ENCODE data around the gene CPTP.
A peak's percentile ranks its signal among the peaks of the same experiment; 100 is the strongest.

CPTP gene

DNA sequence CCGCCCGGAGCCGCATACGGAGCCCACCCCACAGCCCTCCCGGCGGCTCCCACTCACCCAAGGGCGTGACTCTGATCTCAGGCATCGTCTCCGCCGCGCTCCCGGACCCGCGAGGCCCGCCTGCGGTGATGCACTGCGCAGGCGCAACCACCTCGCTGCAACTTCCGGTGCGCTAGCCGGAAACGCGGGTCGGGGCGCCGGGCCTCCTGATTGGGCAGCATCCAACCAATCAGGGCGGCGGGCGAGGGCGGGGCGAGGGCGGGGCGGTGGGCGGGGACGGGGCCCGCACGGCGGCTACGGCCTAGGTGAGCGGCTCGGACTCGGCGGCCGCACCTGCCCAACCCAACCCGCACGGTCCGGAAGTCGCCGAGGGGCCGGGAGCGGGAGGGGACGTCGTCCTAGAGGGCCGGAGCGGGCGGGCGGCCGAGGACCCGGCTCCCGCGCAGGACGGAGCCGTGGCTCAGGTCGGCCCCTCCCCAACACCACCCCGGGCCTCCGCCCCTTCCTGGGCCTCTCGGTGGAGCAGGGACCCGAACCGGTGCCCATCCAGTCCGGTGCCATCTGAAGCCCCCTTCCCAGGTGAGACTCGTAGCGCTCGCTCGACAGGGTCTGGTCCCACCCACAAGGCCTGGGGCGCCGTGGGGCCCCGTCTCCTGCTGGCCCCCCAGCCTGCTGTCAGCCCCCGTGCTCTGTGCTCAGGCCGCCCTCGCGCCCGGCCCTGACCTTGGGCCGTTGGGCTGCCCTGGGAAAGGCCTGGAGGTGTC, at the start of gene CPTP, which contains the start of gene INTS11:
Gene CPTP (plus strand): TSS at position 279 of the 764 bp plus-strand sequence. CDS start 2,109 bp downstream, outside the sequence.
Gene INTS11 (minus strand): TSS at position 137 of the 764 bp plus-strand sequence. CDS start 52 bp downstream, at position 85.
- DNase-seq = peak; percentile 96 to 97

DNA sequence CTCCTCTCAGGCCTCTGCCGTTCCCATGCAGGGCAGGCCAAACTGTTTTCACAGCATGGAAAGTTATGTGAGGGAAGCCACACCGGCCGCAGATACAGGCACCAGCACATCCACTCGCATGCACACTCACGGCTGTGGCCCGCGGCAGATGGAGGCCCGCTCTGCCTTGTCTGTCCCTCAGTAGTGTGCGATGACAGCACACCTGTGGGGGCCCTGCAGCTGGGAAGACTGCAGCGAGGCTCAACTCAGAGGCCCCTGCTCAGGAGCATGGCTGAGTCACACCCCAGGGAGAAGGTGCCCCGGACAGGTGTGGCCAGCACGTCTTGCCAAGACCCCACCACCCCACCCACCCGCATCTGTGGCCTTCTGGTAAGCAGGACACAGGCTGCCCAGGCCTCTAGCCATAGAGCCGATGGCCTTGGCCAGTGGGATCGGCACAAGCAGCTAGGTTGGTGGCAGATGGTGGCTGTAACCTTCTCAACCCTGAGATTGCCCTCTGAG, 49.6 kb upstream of the CPTP start:
- no peak for DNase-seq

DNA sequence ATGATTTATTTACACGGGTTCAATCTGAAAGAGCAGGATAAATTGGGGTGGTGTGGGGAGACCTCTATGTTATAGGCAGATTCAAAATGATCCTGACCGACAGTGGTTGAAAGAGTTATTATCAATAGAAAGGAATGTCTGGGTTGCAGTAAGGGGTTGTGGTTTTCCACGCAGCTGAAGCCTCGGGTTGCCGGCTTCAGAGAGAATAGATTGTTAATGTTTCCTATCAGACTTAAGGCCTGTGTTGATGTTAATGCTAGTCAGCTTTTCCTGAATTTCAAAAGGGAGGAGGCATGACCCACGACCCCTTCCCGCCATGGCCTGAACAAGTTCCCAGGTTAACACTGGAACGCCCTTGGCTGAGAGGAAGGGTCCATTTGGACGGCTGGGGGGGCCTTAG, 48.8 kb upstream of the CPTP start:
- no peak for DNase-seq

DNA sequence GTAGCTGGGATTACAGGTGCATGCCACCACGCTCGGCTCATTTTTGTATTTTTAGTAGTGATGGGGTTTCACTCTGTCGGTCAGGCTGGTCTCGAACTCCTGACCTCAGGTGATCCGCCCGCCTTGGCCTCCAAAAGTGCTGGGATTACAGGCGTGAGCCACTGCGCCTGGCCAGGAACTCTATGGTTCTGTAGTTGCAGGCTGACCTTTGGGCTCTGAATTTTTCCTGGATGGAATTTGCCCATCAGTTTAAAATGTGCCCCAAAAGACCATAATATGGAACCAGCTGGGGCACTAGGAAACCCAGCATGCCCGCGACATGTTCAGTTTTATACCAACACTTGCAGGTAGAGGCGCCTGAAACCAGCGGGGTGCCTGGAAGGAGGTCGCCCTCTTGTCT, 46.0 kb upstream of the CPTP start:
- no peak for DNase-seq

GRCh38 chr1:1279028-1279427, 45.6 kb upstream of the CPTP start:
- no peak for DNase-seq

DNA sequence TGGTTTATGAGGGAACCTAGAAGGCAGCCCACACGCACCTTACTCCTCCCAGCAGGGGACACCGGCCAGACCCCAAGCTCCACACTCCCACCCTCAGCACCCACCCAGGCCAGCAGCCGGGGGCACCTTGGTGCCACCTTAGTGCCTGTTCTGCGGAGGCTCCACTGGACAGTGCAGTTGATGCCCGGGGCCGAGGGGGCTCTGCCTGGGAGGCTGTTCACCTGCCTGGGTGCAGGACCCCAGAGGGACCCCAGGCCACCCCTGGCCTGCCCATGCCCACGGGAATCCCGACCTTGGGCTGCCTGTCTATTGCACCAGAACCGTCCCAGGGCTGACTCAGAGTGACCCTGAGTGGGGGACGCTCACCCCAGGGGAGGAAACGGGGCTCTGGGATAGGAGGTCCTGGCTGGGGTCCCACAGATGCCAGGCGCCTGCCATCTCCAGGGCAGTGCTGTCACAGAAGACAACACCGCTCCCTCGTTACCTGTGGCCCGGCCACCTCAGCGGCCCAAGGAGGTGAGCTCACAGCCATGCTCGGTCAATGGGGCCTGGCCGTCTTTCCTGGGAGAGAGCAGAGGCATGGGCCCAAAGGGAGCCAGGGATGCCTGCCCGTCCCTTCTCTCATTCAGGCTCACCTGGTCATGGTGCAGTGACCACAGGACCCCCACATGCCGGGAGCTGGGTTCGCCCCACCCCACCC, 43.7 kb upstream of the CPTP start:
- DNase-seq = no peak

DNA sequence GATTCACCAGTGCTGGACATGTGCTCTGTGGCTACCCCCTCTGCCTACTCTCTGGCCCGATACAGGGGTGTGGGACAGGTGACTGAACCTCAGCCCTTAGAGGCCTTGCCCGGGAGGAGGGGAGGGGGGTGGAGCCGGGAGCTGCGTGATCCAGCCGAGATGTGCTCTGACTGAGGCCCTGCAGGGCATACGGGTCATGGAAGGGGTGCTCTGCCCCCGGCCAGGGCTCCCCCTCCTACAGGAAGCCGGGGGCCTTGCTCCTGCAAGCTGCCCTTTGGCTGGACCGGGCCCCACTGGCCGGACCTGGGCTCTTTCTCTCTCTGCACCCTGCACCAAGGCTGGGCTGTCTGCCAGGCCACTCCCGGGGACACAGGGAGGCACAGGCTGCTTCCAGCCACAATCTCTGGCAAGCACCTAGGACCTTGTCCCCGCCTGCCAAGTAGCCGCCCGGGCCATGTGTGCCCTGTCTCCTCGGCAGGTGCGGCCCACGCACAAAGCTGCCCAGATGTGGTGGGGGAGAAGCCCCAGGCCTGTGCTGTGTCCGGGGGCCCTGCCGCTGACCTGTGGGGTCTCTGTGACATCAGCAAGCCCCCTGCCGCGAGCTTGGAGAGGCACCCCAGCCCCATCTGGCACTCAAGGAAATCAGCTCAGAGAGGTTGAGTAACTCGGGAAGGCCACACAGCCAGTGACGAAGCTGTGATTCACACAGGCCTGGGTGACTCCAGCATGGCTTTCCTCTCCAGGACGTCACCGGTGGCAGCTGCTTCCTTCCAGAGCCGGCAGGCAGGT, 42.9 kb upstream of the CPTP start:
- no peak for DNase-seq

DNA sequence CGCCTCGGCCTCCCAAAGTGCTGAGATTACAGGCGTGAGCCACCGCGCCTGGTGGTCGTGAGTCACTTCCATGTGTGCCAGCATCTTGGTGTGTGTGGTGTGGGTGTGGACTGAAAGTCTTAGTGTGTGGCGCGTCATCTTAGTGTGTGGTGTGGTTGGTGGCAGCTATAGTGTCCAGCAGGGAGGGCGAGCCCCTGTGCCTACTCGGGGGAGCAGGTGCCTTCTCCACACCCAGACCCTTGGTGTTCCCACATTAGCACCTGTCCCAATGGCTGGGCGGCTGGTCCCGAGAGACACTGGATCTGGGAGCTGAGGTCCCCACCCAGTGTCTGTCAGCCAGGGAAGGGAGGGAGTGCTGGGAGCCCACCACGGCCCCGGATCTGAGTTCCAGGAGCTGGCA, 41.6 kb upstream of the CPTP start:
- no peak for DNase-seq

DNA sequence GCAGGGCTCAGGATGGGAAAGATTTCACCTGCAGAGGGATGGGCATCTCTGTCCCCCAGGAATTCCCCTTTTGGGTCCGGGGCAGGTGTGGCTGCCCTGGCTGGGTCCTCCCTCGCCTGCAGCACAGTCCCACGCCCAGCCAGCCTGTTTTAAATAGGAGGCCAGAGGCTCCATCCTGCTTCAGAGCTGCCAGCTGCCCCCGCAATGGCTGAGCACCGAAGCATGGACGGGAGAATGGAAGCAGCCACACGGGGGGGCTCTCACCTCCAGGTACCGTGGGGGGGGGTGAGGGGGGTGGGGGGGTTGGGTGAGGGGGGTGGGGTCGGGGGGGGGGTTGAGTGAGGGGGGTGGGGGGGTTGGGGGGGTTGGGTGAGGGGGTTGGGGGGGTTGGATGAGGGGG, 40.8 kb upstream of the CPTP start:
- DNase-seq = no peak

DNA sequence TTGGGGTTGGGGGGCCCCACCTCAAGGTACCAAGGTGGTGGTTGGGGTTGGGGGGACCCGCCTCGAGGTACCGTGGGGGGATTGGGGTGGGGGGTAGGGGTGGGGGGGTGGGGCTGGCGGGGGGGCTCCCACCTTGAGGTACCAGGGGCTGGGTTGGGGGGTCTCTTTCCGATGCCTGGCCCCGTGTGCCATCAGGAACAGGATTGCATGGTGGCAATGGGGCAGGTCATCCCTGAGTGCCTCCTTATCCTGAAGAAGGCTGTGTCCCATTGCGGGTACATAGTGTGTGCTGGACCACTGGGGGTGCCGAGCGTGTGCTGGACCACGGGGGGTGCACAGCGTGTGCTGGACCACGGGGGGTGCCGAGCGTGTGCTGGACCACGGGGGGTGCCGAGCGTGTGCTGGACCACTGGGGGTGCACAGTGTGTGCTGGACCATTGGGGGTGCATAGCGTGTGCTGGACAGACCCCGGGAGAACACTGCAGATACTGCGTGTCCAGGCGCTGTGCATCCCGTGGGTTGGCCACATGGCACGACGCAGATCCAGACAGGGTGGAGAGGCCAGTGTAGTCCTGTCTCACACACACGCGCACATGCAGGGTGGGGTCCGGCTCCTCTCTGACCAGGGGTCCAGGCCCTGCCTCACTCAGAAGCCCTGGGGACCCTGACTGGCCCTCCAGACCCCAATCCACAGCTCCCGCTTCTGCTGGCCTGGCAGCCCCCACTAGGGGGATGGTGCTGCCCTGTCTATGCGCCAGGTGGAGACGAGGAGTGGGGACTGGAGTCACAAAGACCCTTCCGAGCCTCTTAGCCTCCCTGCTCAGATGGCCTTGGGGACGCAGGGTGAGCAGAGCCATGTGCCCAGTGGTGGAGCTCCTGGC, 40.1 kb upstream of the CPTP start:
- no peak for DNase-seq

- no peak for DNase-seq
Measured at GRCh38 chr1:1285102-1285571, 39.5 kb upstream of the CPTP start.

DNA sequence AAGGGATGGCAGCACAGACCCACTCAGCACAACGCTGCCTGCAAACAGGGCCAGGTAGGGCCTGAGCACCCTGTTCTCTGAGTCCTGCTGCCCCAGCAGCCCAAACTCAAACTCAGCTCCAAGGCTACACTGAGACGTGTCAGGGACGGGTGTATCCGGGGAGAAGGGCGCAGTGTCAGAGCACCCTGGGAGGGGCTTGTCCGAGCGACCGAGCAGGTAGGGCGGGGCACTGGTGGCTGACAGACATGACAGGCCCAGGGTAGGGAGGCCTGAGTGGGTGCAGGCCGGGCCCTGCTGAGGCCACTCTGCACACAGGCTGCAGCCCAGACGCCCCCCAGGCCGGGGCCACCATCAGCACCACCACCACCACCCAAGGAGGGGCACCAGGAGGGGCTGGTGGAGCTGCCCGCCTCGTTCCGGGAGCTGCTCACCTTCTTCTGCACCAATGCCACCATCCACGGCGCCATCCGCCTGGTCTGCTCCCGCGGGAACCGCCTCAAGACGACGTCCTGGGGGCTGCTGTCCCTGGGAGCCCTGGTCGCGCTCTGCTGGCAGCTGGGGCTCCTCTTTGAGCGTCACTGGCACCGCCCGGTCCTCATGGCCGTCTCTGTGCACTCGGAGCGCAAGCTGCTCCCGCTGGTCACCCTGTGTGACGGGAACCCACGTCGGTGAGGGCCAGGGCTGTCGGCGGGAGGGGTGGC, 38.8 kb upstream of the CPTP start:
- no peak for DNase-seq

GRCh38 chr1:1286313-1287261, 38.0 kb upstream of the CPTP start:
- DNase-seq = no peak

GRCh38 chr1:1287288-1288110, 37.1 kb upstream of the CPTP start:
- DNase-seq = no peak

GRCh38 chr1:1290238-1290731, 34.3 kb upstream of the CPTP start:
- peak; percentile 56 to 72 for DNase-seq

DNA sequence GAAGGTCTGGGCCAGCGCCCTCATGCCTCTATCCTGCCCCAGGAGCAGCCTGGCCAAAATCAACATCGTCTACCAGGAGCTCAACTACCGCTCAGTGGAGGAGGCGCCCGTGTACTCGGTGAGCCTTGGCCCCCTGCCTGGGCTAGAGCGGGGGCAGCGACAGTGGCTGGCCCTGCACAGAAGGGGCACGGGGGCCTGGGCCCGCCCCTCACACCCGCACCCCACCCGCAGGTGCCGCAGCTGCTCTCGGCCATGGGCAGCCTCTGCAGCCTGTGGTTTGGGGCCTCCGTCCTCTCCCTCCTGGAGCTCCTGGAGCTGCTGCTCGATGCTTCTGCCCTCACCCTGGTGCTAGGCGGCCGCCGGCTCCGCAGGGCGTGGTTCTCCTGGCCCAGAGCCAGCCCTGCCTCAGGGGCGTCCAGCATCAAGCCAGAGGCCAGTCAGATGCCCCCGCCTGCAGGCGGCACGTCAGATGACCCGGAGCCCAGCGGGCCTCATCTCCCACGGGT, 33.5 kb upstream of the CPTP start:
- DNase-seq = no peak

DNA sequence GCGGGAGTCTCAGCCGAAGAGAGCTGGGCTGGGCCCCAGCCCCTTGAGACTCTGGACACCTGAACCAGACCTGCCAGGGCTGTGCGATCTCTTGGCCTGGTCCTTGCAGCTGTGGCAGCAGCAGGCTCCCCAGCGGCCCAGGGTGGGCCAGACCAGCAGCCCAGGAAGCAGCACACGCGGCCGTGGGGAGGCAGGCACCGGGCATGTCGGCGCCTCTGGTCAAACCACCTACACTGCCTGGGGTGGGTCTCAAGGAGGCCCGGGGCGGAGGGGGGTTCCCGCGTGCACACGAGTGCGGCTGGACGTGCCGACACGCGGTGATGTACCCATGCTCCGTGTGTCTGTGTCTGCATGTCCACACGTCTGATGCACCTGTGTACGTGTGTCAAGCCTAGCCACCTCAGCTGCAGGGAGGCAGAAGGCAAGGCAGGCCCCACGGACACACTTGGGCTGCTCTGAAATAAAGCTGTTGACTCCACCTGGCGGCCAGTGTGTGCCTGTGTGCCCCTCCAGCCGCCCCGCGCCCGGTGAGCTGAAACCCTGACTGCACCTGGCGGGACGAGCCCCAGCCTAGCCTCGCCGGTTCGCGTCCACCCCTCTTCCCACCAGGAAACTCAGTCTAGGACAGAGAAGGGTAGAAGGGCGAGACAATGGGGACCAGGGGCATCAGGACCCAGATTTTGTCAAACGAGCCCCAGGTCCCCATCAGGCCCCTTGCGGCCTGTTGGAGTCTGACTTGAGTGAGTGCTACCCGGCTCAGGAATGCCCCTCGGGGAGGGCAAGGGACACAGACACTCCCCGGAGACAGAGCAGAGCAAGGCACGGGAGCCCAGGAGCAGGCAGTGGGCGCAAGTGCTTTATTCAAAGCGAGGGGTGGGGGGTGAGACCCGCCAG, 32.8 kb upstream of the CPTP start:
- DNase-seq = peak; percentile 68 to 69

DNA sequence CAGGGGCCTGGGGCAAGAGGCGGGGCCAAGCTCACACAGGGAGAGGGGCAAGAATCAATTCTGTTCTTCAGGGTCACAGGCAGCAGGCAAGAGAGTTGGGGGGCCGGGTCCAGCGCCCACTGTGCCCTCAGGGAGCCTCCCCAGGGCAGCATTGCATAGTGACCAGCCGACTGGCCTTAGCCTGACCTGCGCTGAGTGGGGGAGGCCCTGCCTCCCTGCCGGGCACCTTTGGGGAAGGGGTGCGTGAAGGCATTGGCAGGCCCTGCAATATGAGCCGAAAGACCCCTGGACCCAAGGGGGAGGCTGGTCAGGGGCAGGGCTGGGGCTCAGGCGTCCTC, 32.2 kb upstream of the CPTP start:
- DNase-seq = no peak
